Breast epithelium (tissue), 3 donors: ENCODE measurements around the gene C21orf91.

Experiments
- CTCF ChIP-seq, 3 donors: fragments of 450-650 bp; IDR thresholded peaks; one replicate each; pipeline ENCODE4 v1.5.1; 2016 to 2017; ENCODE audit warnings: antibody characterized with exemption in 3 of 3, mild to moderate bottlenecking in 3 of 3, moderate library complexity in 3 of 3
- POLR2A ChIP-seq: fragments of 450-650 bp; IDR thresholded peaks from one replicate; pipeline ENCODE4 v1.6.1; 2016; ENCODE audit warnings: antibody characterized with exemption, mild to moderate bottlenecking, moderate library complexity
- POLR2AphosphoS5 ChIP-seq, 3 donors: sonication (generic); formaldehyde crosslinking; IDR thresholded peaks; one replicate each; pipeline ENCODE4 v1.6.1; 2017; ENCODE audit warnings: antibody characterized with exemption in 3 of 3

DNA sequence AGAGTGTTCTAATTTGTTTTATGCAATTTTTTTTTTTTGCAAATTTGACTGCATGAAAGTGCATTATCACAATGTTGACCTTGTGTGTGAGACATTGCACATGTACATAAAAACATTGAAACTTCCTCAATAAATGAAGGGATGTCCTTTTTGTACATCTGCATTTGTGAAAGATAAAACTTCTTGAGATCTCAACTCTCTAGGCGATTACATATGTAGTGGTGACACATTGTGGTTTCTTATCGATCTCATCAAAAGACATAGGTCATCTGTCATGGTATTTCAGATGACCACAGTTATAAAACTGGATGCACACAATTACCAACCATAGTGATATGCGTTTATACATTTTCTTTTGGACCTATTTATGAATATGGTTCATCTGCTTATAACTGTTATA, 35.6 kb upstream of the C21orf91 start:
- TF ChIP-seq POLR2AphosphoS5 (IDR thresholded peaks at IDR 0.05) (no peak), CTCF (IDR thresholded peaks at IDR 0.05) (no peak), POLR2A (no peak)
